HG03558 (cell line): Measurements from ENCODE around the gene HIC2.
"Not testable (repeated sequence)": the region's sequence is repeated elsewhere in the genome, so short reads cannot be mapped to it uniquely, and the experiment has no call there.

ENCODE experiments used
- ATAC-seq: cut with Tn5 transposase; IDR thresholded peaks from one replicate; pipeline ENCODE4 v1.9.1; 2021; ENCODE audit warnings: moderate number of reproducible peaks; ENCODE audit not compliant: unreplicated experiment; ENCODE audit errors: extremely low read depth

Gene HIC2

DNA sequence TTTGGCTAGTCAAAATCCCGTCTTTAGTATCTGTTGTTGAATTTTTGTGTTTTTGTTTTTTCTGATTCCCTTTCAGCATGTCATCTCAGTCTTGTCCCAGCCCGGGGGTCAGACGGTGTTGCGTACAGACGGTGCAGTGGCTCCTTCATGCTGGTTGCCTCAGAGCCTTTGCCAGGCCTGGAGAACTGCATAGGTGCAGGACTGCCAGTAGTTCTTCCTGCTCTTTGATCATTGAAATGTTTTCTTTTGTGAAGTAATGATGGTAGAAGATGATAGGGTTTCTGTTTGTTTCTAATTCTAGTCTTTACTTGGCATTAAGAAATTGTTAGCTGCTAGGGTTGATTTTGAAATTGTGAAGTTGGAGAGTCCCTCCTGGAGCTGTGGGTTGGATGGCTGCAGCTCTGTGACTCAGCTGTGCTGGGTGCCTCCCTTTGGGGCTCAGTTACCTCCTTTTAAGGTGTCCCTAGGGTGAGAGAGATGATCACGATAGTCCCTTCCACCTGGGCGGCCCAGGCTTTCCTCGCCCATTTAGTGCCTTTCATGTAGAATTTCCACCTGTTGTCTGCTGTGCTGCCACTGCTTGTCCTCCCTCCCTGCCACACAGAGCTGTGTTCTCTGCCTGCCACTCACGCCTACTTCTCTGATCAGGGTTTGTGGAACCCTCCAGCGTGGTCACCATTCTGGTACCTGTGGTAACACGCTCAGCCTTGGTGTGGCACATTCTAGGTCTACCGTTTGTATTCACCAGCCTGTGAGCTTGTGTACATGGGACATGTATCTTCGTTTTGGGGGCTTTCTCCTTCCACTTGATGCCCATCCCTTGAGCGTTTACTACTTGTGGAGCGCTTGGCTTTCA is 17.4 kb downstream of the HIC2 start:
- ATAC-seq: not testable (repeated sequence)

DNA sequence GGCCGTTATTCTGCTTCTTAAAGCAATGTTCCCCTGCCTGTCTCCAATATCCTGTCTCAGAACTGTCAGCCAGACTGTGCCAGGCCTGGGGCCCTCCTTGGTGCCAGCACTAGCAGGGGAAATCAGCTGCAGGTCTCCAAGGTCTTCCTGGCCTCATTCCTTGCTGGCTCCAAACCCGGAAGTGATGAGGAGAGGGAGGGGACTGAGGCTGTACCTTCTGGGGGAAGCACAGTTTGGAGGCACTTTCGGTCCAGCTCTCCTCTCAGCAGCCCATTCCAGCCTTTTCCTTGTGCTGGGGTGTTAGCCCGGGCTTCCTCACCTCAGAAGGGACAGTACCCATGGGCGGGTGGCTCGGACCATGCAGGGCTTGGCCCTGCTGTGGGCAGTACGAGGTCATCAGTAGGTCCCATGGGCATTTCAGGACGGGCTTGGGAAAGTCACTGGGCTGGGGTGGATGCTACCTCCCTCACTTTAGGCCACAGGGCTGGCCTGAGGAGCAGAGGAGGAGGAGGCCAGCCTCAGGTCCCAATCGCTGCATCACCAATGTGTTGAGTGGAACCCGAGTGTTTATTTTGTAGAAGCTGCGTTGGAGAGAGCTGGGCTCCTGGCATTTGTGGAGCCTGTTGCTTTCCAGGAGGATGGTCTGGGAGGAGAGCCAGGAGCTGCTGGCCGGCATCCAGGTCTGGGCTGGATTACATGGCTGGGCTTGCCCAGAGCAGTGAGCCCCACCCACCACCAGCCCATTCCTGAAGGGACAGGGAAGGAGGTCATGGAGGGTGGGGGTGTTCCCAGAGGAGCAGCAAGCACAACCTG is 19.0 kb downstream of the HIC2 start:
- not testable (repeated sequence) for ATAC-seq

DNA sequence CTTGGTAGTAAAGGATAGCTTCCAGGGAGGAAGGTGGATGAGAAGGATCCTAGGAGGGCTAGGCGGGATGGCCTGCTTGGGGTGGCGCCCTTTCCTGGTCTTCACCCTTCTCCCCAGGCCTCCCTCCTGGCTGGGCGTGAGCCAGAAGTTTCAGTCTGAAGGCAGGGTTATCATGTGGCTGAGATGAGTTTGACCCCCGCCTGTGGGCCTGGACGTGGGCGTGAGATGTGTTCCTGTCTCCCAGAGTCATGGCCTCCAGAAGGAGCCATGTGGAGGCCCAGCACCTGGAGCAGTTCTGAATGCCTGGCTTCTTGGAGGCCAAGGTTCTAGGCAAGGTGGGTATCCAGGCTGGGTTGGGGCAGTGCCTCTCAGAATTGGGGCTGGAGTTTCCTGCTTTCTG is 20.8 kb downstream of the HIC2 start:
- ATAC-seq: not testable (repeated sequence)

DNA sequence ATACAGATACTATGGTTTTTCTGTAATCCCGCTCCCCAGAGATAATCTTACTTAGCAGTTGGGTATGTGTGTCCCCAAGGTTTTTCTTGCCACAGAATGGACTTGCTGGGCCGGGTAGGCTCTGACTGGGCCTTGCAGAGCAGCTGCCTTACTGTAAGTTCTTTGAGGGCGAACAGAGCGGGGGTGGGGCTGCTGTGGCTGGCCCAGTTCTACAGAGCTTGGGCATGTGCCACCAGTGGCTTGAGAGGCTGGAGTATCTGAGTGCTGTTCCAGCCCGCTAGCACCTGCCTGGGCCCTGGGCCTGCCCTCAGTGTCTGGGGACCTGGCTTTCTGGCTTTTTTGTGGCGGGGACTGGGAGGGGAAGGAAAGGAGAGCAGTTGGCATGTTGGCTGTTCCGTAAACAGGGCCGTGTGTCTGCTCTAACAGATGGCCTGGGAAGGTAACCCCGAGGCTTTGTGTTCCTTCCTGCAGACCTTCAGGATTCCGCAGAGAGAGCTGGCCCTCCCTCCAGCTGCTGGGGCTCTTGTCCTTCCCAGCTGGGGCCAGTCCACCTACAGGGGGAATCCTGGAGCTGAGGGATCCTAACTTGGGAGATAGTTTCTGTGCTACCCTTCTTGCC is 23.0 kb downstream of the HIC2 start:
- not testable (repeated sequence) for ATAC-seq

DNA sequence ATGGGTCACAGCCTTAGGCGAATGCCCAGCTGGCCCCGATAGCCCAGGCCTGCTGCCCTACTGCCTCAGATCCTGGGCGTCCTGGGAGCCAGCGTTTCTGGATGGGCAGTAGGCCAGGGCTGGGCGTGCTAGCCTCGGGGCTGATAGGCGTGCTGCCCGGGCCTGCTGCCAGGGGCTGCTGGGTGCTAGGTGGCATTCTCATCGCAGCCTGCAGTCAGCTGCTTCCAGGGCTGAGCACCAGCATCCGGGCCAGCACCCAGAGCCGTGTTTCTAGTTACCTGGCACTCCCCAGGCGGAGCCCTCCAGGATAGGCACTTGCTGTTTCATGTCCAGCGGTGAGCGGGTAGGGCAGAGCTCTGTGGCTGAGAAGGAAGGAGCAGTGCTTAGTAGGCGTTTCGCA is 23.5 kb downstream of the HIC2 start:
- ATAC-seq: not testable (repeated sequence)

DNA sequence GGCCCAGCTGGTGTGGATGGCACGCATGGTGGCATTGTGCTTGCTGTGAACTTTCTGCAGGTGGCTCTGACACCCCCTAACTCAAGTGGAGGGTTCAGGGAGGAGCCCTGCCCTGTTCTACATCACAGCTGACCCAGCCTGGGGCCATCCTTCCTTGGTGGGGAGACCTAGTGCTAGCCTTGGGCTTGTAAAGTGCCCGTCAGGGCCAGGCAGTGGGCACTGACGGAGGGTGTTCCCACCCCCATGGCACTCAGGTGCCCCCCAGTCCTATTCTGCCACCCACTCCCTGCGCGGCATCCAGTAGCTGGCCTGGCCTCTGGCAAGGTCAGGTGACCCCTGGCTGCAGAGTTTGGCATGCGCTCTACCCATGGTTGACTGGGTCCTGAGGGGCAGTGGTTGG is 24.0 kb downstream of the HIC2 start:
- ATAC-seq: not testable (repeated sequence)

DNA sequence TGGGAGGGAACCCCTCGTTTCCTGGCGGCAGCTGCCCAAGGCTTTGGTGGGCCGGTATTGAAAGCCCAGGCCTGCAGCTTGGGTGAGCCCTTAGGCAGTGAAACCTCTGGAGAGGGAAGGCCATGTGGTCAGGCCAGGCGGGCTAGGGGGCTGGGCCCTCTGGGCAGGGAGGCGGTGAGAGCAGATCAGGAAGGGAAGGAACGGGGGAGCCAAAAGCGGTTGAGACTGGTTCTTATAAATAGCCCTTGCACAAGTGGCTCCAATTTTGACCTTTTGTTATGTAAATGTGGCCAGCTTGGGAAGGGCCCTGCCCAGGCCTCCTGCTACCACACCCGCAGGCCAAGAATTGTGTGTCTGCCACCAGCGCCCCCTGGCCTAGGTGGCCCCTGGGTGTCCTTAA is 25.0 kb downstream of the HIC2 start:
- ATAC-seq: not testable (repeated sequence)

DNA sequence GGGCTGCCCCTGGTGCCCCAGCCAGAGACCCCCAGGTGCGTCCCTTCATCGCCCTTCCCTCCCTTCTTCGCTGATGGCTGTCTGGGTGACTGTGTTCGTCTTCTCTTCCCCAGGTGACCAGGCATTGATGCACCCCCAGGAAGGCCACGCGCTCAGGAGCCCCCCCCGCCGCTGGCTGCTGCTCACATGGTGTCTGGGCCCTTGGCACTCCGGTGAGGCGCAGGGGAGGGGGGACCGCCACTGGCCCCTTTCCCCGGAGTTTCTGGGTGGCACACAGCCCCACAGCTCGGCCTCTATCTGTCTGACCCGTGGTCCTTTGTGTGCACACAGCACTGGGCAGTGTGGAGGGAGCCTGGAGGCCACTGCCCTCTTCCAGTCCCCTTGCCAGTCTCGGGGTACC is 25.5 kb downstream of the HIC2 start:
- ATAC-seq: not testable (repeated sequence)

DNA sequence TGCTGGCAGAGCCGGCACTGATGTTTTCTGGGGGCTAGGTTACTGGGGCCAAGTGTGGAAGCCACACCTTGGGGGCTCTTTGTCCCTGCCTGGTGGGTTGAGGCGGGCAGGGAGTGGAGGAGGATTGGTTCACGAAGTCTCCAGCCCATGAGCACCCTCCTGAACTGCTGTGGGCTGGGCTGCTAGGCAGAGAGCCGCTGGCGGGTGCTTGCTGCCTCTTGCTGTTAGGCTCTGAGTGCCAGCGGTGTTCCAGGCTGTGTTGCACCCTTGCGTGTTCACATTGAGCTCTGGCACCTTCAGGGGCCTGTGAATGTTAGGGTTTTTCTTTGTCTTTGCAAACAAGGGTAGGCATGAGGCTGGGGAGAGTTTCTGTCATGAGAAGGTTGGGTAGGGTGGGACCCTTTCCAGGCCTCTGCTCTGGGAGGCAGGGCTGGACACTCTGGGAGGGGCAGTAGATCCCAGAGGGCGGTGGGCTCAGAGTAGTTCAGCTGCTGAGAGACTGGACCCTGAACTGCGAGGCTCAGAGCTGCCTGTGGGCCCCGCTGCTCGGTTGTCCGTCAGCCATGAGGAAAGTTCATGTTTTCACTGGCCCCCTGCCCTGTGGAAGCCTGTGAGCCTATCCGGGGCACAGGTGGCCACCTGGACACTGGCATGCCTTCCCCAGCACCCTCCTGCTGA is 26.0 kb downstream of the HIC2 start:
- no peak for ATAC-seq

DNA sequence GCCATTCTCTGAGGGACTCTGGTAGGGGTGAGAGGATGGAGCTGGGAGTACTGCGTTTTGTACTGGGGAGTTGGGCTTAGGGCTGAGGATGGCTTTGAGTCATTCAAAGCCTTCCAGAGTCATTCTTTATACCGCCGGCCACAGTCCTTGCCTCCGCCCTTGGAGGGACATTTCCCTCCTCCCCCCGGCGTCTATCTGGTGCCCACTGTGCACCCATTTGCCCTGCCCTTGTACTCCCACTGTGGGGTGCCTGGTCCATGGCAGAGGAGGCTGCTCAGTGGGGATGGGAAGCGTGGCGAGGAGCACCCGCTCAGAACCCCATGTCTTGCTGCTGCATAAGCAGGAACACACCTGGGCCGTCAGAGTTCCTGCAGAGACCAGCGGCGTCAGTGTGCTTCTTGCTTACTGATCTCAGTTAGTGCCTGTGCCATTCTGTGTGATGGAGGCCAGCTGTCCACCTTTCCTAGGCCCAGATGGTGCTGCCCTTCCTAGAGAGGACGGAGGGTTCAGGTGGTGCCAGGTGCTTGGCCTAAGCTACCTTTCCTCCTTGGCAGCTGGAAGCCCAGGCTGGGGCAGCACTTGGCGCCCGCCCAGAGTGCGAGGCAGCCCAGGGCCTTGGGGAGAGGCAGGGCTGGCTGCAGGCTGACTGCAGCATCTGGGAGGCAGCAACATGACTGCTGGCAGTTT is 26.7 kb downstream of the HIC2 start:
- no peak for ATAC-seq

DNA sequence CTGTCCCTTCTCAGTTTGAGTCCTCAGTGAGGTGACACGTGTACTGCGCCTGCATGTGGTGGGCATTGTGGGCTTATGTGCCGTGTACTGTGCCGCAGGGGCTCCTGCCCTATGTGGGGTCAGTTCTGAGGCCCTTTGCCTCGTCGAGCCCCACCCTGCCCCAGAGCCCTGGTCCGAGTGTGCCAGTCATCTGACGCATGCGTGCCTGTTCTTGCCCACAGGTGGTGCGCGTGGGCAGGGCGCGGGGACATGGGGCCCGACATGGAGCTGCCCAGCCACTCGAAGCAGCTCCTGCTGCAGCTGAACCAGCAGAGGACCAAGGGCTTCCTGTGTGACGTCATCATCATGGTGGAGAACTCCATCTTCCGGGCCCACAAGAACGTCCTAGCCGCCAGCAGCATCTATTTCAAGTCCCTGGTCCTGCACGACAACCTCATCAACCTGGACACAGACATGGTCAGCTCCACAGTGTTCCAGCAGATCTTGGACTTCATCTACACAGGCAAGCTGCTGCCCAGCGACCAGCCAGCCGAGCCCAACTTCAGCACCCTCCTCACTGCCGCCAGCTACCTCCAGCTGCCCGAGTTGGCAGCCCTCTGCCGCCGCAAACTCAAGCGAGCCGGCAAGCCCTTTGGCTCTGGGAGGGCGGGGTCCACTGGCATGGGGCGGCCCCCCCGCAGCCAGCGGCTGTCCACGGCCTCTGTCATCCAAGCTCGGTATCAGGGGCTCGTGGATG is 27.7 kb downstream of the HIC2 start:
- ATAC-seq: no peak

DNA sequence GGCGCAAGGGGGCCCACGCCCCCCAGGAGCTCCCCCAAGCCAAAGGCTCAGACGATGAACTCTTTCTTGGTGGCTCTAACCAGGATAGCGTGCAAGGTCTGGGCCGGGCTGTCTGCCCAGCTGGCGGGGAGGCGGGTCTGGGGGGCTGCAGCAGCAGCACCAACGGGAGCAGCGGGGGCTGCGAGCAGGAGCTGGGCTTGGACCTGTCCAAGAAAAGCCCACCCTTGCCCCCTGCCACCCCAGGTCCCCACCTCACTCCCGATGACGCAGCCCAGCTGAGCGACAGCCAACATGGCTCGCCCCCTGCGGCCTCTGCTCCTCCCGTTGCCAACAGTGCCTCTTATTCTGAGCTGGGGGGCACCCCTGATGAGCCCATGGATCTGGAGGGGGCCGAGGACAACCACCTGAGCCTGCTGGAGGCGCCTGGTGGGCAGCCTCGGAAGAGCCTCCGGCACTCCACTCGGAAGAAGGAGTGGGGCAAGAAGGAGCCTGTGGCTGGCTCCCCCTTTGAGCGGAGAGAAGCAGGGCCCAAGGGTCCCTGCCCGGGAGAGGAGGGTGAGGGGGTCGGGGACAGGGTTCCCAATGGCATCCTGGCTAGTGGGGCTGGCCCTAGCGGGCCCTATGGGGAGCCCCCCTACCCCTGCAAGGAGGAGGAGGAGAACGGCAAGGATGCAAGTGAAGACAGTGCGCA is 28.4 kb downstream of the HIC2 start:
- no peak for ATAC-seq

DNA sequence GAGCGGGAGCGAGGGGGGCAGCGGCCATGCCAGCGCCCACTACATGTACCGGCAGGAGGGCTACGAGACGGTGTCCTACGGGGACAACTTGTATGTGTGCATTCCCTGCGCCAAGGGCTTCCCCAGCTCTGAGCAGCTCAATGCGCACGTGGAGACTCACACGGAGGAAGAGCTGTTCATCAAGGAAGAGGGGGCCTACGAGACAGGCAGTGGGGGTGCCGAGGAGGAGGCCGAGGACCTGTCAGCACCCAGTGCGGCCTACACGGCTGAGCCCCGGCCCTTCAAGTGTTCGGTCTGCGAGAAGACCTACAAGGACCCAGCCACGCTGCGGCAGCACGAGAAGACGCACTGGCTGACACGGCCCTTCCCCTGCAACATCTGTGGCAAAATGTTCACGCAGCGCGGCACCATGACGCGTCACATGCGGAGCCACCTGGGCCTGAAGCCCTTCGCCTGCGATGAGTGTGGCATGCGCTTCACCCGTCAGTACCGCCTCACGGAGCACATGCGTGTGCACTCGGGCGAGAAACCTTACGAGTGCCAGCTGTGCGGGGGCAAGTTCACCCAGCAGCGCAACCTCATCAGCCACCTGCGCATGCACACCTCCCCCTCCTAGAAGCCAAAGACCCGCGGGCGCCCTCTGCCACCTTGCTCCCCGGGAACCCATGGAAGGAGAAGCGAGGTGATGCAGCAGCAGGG is 29.1 kb downstream of the HIC2 start:
- ATAC-seq: no peak

DNA sequence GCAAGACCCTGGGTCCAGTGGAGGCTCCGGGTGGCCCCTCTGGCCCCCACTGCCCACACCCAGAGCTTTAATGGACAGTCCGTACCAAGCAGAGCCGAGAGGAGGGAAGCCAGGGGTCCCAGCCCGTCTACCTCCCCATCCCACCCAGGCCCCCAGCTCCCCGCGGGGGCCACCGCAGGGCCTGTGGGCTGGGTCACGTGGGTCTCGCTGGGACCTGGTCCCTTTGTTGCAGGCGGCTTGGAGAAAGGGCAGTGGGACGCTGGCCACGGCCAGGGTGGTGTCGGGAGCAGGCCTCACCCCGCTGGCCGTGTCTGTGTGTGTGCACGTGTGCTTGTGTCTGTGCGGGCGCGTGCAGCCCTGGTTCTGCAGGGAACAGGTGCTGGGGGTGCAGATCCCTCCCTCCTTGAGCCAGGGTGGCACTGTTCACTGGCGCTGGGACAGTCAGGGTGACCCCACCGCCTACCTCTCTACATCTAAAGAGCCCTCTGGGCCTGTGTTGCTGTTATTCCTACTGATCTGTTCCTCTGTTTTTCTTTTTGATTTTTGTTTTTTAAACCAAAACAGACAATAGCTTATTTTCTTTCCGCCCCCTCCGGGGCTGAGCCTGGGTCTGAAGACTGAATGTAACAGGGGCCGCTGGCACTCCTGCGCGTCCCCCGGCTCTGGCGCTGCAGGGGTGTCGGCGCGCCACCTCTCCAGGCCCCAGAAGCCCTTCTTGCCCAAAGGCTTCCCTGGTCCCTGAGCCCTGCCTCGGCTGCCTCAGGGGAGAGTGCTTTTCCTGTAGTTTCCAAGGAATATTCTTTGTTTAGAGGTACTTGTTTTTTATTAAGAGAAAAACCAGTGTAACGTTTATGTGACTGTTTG is 29.9 kb downstream of the HIC2 start:
- ATAC-seq: no peak

DNA sequence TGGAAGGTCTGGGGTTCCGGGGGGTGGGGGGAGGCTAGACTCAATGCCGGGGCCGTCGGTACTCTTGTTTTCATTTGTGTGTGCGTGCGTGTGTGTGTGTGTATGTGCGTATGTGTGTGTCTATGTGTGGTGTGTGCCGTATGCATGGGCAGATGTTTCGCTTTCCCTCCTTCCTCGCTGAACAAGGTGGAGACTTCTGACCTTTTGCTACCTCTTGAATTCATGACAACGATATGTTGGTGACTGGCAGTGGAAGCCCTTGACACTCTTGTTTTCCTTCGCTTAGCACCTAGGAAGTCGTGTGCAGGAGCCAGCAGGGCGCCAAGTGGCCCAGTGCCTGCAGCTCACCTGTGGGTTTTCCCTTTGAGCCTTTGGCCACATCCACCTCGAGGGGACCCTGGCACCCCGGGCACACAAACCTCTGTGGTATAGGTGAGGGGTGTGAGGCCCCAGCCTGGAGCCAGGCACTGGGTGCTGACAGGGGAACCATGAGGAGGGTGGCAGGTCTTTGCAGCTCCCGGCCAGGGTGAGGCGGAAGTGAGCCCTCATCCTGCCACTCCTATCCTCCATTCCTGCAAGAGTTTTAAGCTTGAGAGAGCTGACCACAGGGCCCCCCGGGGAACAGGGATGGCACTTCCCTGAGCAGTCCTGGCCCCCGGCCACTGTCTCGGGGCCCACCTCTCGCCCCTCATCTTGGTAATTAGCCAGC is 30.7 kb downstream of the HIC2 start:
- ATAC-seq: no peak

DNA sequence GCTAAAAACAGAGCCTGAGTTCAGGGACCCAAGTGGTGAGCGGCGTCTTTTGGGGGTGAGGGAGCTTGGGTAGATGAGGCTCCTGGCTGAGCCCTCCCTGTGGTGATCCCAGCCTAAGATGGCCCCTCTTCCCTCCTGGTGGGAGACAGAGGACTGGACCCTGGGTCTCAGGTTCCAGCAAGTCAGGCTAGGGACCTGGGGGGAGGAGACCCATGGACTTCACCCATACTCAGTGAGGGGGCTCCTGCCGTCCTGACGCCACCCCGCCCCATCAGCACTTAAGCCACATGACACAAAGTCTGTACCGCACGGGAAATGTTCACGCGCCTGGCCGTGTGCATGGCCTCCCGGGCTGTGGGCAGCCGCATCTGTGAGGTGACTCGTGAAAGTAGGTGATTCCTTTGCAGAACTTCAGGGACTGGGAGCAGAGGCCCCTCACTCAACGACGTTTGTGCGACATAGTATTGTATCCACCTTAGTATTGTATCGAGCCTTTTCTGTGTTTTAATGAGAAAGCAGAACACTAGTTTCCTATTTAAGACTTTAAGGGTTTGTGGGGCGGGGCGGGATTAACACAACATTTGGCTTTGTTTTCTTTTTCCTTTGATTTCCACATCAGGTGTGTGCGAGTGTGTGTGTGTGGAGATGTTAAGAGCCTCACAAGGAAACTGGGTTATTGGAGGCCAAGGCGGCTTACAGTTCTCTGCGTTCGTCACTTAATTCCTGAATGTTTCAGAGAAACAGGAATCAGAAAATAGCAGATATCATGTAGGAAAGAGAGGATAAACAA is 31.7 kb downstream of the HIC2 start:
- no peak for ATAC-seq
